HepG2 (cell line): ENCODE data around the gene ADGRV1. TPM values are rescaled to one million over a fixed set of nuclear protein-coding genes. Genes with fewer than 3 reads are reported as not detected.
A peak's percentile ranks its signal among the peaks of the same experiment; 100 is the strongest.

ENCODE experiments used
- ATAC-seq: fragments of 200-7000 bp; cut with Tn5 transposase; 3 replicates; pipeline ENCODE4 v1.9.1; 2020; ENCODE audit warnings: mild to moderate bottlenecking, moderate library complexity
- BruUV-seq: library from RNA; stranded (reverse); fragments of 400-500 nt; replicated peaks from 2 replicates; lab custom pipeline; 2021; lab: Mats Ljungman, UMichigan
- CTCF ChIA-PET: fragments of 300-600 bp; formaldehyde crosslinking; extraction: SDS; loops from one replicate; lab custom pipeline; 2021; ENCODE audit warnings: low total read pairs, inconsistent platforms, low intra/inter-chr PET ratio; lab: Yijun Ruan, JAX
- POLR2A ChIA-PET: fragments of 350-600 bp; sonication (Branson Sonifier 250); formaldehyde crosslinking; loops from one replicate; lab custom pipeline; 2020; ENCODE audit warnings: antibody characterized with exemption, inconsistent platforms; lab: Yijun Ruan, JAX
- DNase-seq: peaks from one replicate; pipeline ENCODE4 v3.0.0-alpha.2; 2015; ENCODE audit warnings: low spot score
- FAIRE-seq: peaks from 3 replicates; lab custom pipeline; 2011; peaks lifted over from hg19 to GRCh38; lab: Jason Lieb, UNC
- H2AFZ ChIP-seq: one replicate; pipeline ENCODE4 v1.6.1; 2011; ENCODE audit warnings: low read length, inconsistent platforms
- H3K27ac ChIP-seq: fragments of 300-600 bp; 3 replicates; pipeline ENCODE4 v1.8.0; 2011; ENCODE audit warnings: mixed run types, mild to moderate bottlenecking, mixed read lengths, low read length, inconsistent platforms; ENCODE audit not compliant: insufficient read depth; ENCODE audit errors: extremely low read length
- H3K27me3 ChIP-seq, 2 experiments: fragments of 200-600 bp in 1 of 2; 2 replicates in 1 of 2; 3 replicates in 1 of 2; pipeline versions ENCODE4 v1.6.0 to v1.8.0; 2011; ENCODE audit warnings: low read length in 2 of 2, mild to moderate bottlenecking in 2 of 2, moderate library complexity in 2 of 2, inconsistent platforms in 1 of 2; ENCODE audit not compliant: insufficient read depth in 2 of 2, control insufficient read depth in 1 of 2
- H3K36me3 ChIP-seq, 2 experiments: fragments of 200-600 bp in 1 of 2; replicated peaks in 1 of 2; 2 replicates in 1 of 2; 3 replicates in 1 of 2; pipeline versions ENCODE4 v1.5.1 to v1.8.0; 2011; ENCODE audit warnings: low read length in 2 of 2, inconsistent platforms in 1 of 2; ENCODE audit not compliant: insufficient read depth in 2 of 2, control insufficient read depth in 1 of 2
- H3K4me1 ChIP-seq: 2 replicates; pipeline ENCODE4 v1.5.1; 2012; ENCODE audit warnings: low read length, inconsistent platforms; ENCODE audit not compliant: insufficient read depth
- H3K4me2 ChIP-seq: 2 replicates; pipeline ENCODE4 v1.6.0; 2011; ENCODE audit warnings: low read depth, low read length, inconsistent platforms
- H3K4me3 ChIP-seq, 3 experiments: fragments of 200-600 bp in 1 of 3; sonication (generic), shearing (Covaris generic) in 1 of 3; replicated peaks in 1 of 3; 2 replicates each; pipeline ENCODE4 v1.5.1; 2011 to 2016; ENCODE audit warnings: low read length in 3 of 3, inconsistent platforms in 2 of 3, low read depth in 2 of 3, mild to moderate bottlenecking in 2 of 3, control low read depth in 1 of 3, mixed read lengths in 1 of 3; ENCODE audit not compliant: insufficient read depth in 1 of 3
- H3K79me2 ChIP-seq: one replicate; pipeline ENCODE4 v1.6.1; 2011; ENCODE audit warnings: low read length, inconsistent platforms; ENCODE audit not compliant: insufficient read depth
- H3K9ac ChIP-seq: 2 replicates; pipeline ENCODE4 v1.6.0; 2011; ENCODE audit warnings: mild to moderate bottlenecking, low read depth, low read length, inconsistent platforms; ENCODE audit not compliant: insufficient read depth
- H3K9me3 ChIP-seq: 2 replicates; pipeline ENCODE4 v1.5.1; 2012; ENCODE audit warnings: mild to moderate bottlenecking, low read length
- H4K20me1 ChIP-seq: 2 replicates; pipeline ENCODE4 v1.6.0; 2011; ENCODE audit warnings: inconsistent platforms, mild to moderate bottlenecking, low read length, moderate library complexity; ENCODE audit not compliant: insufficient read depth
- FOSL2 ChIP-seq: sonication (generic); formaldehyde crosslinking; IDR thresholded peaks from 2 replicates; pipeline ENCODE4 v1.4.0; 2020; ENCODE audit warnings: missing genetic modification reagents
- FOXA1 ChIP-seq, 2 experiments: fragments of 450-650 bp in 1 of 2; sonication (generic) in 1 of 2; formaldehyde crosslinking in 1 of 2; IDR thresholded peaks; 2 replicates each; pipeline versions ENCODE4 v1.4.0 to v1.6.1; 2016 to 2020; ENCODE audit warnings: missing genetic modification reagents in 1 of 2
- KDM5A ChIP-seq: fragments of 200-600 bp; sonication (generic); IDR thresholded peaks from 2 replicates; pipeline ENCODE4 v1.7.0; 2018; ENCODE audit warnings: antibody characterized with exemption, mild to moderate bottlenecking, low read length, borderline replicate concordance
- MAFK ChIP-seq, 2 experiments: IDR thresholded peaks in 1 of 2; conservative IDR thresholded peaks in 1 of 2; 2 replicates each; pipeline ENCODE4 v1.6.1; 2011; ENCODE audit warnings: improper control_type of control experiment in 2 of 2, low read length in 2 of 2
- NFE2L2 ChIP-seq: fragments of 150-350 bp; IDR thresholded peaks from 2 replicates; pipeline ENCODE4 v1.6.1; 2014; ENCODE audit warnings: low read length
- PCBP1 ChIP-seq: fragments of 200-400 bp; formaldehyde crosslinking; IDR thresholded peaks from 2 replicates; pipeline ENCODE4 v1.6.1; 2017; ENCODE audit warnings: mild to moderate bottlenecking, low read depth, low read length, borderline replicate concordance
- SMAD3 ChIP-seq: sonication (generic); formaldehyde crosslinking; IDR thresholded peaks from 2 replicates; pipeline ENCODE4 v1.4.0; 2020; ENCODE audit warnings: missing genetic modification reagents
- SOX13 ChIP-seq, 3 experiments: fragments of 450-650 bp in 1 of 3; sonication (generic) in 1 of 3; formaldehyde crosslinking in 1 of 3; IDR thresholded peaks in 2 of 3; conservative IDR thresholded peaks in 1 of 3; 2 replicates each; pipeline versions ENCODE4 v1.5.0 to v1.6.1; 2016 to 2020; ENCODE audit warnings: antibody characterized with exemption in 1 of 3, mild to moderate bottlenecking in 1 of 3, missing compliant biosample characterization in 1 of 3, missing genetic modification reagents in 1 of 3, moderate library complexity in 1 of 3
- TCF7 ChIP-seq: sonication (generic); IDR thresholded peaks from 2 replicates; pipeline ENCODE4 v1.6.1; 2016; ENCODE audit warnings: antibody characterized with exemption, low read depth
- ZNF160 ChIP-seq: sonication (generic); formaldehyde crosslinking; IDR thresholded peaks from 2 replicates; pipeline ENCODE4 v1.8.0; 2022; ENCODE audit warnings: mild to moderate bottlenecking, inconsistent platforms, missing genetic modification reagents
- ZNF644 ChIP-seq: IDR thresholded peaks from 2 replicates; pipeline ENCODE4 v1.6.1; 2016; ENCODE audit warnings: low read depth
- WGBS: methylation state at CpG from one replicate; pipeline ENCODE4 v1.1.6; 2017; ENCODE audit warnings: low lambda C conversion rate; 5-methylcytosine and 5-hydroxymethylcytosine counted together
- in situ Hi-C: cut with HindIII; loops from 2 replicates; pipeline ENCODE4 v1.10.0; 2017; ENCODE audit warnings: low pct_unique_long_range_greater_than_20kb; ENCODE audit not compliant: extremely low pct_ligation_motif_present
- intact Hi-C: fragments of 100-400 bp; cut with micrococcal nuclease; formaldehyde crosslinking; loops from one replicate; pipeline ENCODE4 v1.10.0; 2022; ENCODE audit not compliant: unreplicated experiment
- polyA plus RNA-seq, 8 experiments: library from polyadenylated mRNA; depleted of rRNA in 3 of 8; stranded (reverse) in 7 of 8; unstranded in 1 of 8; fragments of >200 nt; fragmentation: Illumina TruSeq in 4 of 8; extraction: Trizol in 4 of 8; gene quantifications; 2 replicates each; pipeline versions ENCODE4 v1.2.1 to v1.2.3, GENCODE V29; 2011 to 2016; ENCODE audit warnings: low read depth in 4 of 8, missing spikeins in 1 of 8, mixed read lengths in 1 of 8; ENCODE audit not compliant: insufficient read depth in 1 of 8
- total RNA-seq, 5 experiments: library from RNA; depleted of rRNA; stranded (reverse); fragments of >200 nt; fragmentation: Illumina TruSeq; extraction: Trizol; gene quantifications; 2 replicates each; pipeline ENCODE4 v1.2.3, GENCODE V29; 2016; ENCODE audit warnings: low read depth in 1 of 5
- TF ChIP-seq, protein P1 (sequence below): IDR thresholded peaks from 2 replicates; pipeline ENCODE4 v1.4.0; 2020; ENCODE audit warnings: mild to moderate bottlenecking, missing genetic modification reagents
- TF ChIP-seq, protein P2 (sequence below): IDR thresholded peaks from 2 replicates; pipeline ENCODE4 v1.6.1; 2016; ENCODE audit warnings: low read depth, missing genetic modification reagents, missing compliant biosample characterization
- TF ChIP-seq, protein P3 (sequence below): sonication (generic); formaldehyde crosslinking; IDR thresholded peaks from 2 replicates; pipeline ENCODE4 v1.8.1; 2023; ENCODE audit warnings: mild to moderate bottlenecking, missing genetic modification reagents

The ADGRV1 gene
- total and polyA plus RNA-seq, 2 of the 13 experiments (the other 11 are each of a cell fraction or from before 2014, with no cell fraction given): 1.7 to 3.9 TPM

DNA sequence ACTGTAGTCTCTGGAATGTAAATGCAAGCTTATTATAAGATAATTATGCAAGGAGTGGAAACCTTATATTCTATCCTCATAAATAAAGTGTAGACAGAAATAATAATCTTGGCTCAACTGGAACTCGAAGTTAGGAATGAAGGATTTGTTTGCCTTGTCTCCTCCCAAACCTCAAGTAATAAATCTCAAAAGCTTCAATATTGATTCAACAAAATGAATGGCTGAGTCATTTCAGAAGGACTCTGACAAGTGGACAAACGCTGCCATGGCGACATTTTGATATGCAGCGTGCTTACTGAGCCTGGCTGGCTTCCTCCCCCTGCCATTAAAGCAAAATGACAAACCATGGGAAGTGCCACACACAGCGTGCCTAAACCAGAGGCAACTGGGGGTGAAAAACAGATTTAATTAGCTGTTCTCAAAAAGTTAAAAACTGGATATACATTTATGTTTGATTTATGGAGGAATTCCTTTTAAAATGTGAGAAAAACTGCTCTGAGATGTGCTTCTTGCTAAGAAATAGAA, 10.5 kb upstream of the ADGRV1 start:
- no peaks in the 10 kb centered on the region for H4K20me1 ChIP-seq
- H2AFZ ChIP-seq: no peak overlapping the region
- ATAC-seq (peak; percentile 66), DNase-seq (peak; percentile 66), FAIRE-seq (no peak)
- no peak overlapping the region for H3K9ac ChIP-seq
- H3K79me2 ChIP-seq: no peaks in the 10 kb centered on the region
- intact Hi-C loops (no loop called here), in situ Hi-C loops (no loop called here)
- POLR2A ChIA-PET: interaction anchor here (1.2 kb wide), 1 partner anchor 138 kb away, joined by 4 read pairs; the partner anchor contains the start of gene CETN3
- no peak overlapping the region for H3K27ac ChIP-seq
- no peaks in the 10 kb centered on the region for H3K27me3 ChIP-seq
- no peak overlapping the region for H3K4me2 ChIP-seq
- no peaks in the 10 kb centered on the region for H3K9me3 ChIP-seq
- no peak overlapping the region for H3K4me3 ChIP-seq
- CTCF ChIA-PET: no interaction called here
- BruUV-seq: no TSS peak
- WGBS: 4% methylated on average over 5 of the region's 5 CpGs
- H3K4me1 ChIP-seq: peaks cover 8% of the 10 kb centered on the region
- H3K36me3 ChIP-seq: no peaks in the 10 kb centered on the region
- TF ChIP-seq, protein P1, sequence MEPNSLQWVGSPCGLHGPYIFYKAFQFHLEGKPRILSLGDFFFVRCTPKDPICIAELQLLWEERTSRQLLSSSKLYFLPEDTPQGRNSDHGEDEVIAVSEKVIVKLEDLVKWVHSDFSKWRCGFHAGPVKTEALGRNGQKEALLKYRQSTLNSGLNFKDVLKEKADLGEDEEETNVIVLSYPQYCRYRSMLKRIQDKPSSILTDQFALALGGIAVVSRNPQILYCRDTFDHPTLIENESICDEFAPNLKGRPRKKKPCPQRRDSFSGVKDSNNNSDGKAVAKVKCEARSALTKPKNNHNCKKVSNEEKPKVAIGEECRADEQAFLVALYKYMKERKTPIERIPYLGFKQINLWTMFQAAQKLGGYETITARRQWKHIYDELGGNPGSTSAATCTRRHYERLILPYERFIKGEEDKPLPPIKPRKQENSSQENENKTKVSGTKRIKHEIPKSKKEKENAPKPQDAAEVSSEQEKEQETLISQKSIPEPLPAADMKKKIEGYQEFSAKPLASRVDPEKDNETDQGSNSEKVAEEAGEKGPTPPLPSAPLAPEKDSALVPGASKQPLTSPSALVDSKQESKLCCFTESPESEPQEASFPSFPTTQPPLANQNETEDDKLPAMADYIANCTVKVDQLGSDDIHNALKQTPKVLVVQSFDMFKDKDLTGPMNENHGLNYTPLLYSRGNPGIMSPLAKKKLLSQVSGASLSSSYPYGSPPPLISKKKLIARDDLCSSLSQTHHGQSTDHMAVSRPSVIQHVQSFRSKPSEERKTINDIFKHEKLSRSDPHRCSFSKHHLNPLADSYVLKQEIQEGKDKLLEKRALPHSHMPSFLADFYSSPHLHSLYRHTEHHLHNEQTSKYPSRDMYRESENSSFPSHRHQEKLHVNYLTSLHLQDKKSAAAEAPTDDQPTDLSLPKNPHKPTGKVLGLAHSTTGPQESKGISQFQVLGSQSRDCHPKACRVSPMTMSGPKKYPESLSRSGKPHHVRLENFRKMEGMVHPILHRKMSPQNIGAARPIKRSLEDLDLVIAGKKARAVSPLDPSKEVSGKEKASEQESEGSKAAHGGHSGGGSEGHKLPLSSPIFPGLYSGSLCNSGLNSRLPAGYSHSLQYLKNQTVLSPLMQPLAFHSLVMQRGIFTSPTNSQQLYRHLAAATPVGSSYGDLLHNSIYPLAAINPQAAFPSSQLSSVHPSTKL (CRISPR knock-in tag): 0 out of 2 replicates have a peak, but pooled peaks have one; percentile 14
- TF ChIP-seq FOXA1 (IDR thresholded peaks at IDR 0.05) (no peak), FOXA1 (CRISPR knock-in tag; IDR thresholded peaks at IDR 0.05) (peak; percentile 67), MAFK (conservative IDR thresholded peaks at IDR 0.05 in 1 of 2, IDR thresholded peaks at IDR 0.05 in 1 of 2; ENCODE audit: low read length in 2 of 2) (0 out of 4 replicates have a peak, but pooled peaks of 1 of the 2 experiments have one; percentile 6), SOX13 (IDR thresholded peaks at IDR 0.05) (no peak), SOX13 (CRISPR knock-in tag; conservative IDR thresholded peaks at IDR 0.05 in 1 of 2, IDR thresholded peaks at IDR 0.05 in 1 of 2) (no peak), FOSL2 (CRISPR knock-in tag) (peak; percentile 90), TCF7 (0 out of 2 replicates have a peak, but pooled peaks have one; percentile 31), ZNF160 (no peak), ZNF644 (CRISPR knock-in tag) (peak; percentile 49; the same call in 1 of the 2 replicates), SMAD3 (no peak), KDM5A (no peak), PCBP1 (no peak), NFE2L2 (peak; percentile 53; the same call in 1 of the 2 replicates)
- TF ChIP-seq, protein P2, sequence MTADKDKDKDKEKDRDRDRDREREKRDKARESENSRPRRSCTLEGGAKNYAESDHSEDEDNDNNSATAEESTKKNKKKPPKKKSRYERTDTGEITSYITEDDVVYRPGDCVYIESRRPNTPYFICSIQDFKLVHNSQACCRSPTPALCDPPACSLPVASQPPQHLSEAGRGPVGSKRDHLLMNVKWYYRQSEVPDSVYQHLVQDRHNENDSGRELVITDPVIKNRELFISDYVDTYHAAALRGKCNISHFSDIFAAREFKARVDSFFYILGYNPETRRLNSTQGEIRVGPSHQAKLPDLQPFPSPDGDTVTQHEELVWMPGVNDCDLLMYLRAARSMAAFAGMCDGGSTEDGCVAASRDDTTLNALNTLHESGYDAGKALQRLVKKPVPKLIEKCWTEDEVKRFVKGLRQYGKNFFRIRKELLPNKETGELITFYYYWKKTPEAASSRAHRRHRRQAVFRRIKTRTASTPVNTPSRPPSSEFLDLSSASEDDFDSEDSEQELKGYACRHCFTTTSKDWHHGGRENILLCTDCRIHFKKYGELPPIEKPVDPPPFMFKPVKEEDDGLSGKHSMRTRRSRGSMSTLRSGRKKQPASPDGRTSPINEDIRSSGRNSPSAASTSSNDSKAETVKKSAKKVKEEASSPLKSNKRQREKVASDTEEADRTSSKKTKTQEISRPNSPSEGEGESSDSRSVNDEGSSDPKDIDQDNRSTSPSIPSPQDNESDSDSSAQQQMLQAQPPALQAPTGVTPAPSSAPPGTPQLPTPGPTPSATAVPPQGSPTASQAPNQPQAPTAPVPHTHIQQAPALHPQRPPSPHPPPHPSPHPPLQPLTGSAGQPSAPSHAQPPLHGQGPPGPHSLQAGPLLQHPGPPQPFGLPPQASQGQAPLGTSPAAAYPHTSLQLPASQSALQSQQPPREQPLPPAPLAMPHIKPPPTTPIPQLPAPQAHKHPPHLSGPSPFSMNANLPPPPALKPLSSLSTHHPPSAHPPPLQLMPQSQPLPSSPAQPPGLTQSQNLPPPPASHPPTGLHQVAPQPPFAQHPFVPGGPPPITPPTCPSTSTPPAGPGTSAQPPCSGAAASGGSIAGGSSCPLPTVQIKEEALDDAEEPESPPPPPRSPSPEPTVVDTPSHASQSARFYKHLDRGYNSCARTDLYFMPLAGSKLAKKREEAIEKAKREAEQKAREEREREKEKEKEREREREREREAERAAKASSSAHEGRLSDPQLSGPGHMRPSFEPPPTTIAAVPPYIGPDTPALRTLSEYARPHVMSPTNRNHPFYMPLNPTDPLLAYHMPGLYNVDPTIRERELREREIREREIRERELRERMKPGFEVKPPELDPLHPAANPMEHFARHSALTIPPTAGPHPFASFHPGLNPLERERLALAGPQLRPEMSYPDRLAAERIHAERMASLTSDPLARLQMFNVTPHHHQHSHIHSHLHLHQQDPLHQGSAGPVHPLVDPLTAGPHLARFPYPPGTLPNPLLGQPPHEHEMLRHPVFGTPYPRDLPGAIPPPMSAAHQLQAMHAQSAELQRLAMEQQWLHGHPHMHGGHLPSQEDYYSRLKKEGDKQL (CRISPR knock-in tag): peak; percentile 56; the same call in 1 of the 2 replicates
- TF ChIP-seq, protein P3, sequence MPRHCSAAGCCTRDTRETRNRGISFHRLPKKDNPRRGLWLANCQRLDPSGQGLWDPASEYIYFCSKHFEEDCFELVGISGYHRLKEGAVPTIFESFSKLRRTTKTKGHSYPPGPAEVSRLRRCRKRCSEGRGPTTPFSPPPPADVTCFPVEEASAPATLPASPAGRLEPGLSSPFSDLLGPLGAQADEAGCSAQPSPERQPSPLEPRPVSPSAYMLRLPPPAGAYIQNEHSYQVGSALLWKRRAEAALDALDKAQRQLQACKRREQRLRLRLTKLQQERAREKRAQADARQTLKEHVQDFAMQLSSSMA (CRISPR knock-in tag): no peak
